HepG2 (cell line): ENCODE data around the gene XAGE1A. TPM values are rescaled to one million over a fixed set of nuclear protein-coding genes. Genes with fewer than 3 reads are reported as not detected.
"Not testable (repeated sequence)": the region's sequence is repeated elsewhere in the genome, so short reads cannot be mapped to it uniquely, and the experiment has no call there.

ENCODE experiments used
- ATAC-seq: fragments of 200-7000 bp; cut with Tn5 transposase; 3 replicates; pipeline ENCODE4 v1.9.1; 2020; ENCODE audit warnings: mild to moderate bottlenecking, moderate library complexity
- BruUV-seq: library from RNA; stranded (reverse); fragments of 400-500 nt; replicated peaks from 2 replicates; lab custom pipeline; 2021; lab: Mats Ljungman, UMichigan
- CTCF ChIA-PET: fragments of 300-600 bp; formaldehyde crosslinking; extraction: SDS; loops from one replicate; lab custom pipeline; 2021; ENCODE audit warnings: low total read pairs, inconsistent platforms, low intra/inter-chr PET ratio; lab: Yijun Ruan, JAX
- POLR2A ChIA-PET: fragments of 350-600 bp; sonication (Branson Sonifier 250); formaldehyde crosslinking; loops from one replicate; lab custom pipeline; 2020; ENCODE audit warnings: antibody characterized with exemption, inconsistent platforms; lab: Yijun Ruan, JAX
- DNase-seq: peaks from one replicate; pipeline ENCODE4 v3.0.0-alpha.2; 2015; ENCODE audit warnings: low spot score
- FAIRE-seq: peaks from 3 replicates; lab custom pipeline; 2011; peaks lifted over from hg19 to GRCh38; lab: Jason Lieb, UNC
- H2AFZ ChIP-seq: one replicate; pipeline ENCODE4 v1.6.1; 2011; ENCODE audit warnings: low read length, inconsistent platforms
- H3K27ac ChIP-seq: fragments of 300-600 bp; 3 replicates; pipeline ENCODE4 v1.8.0; 2011; ENCODE audit warnings: mixed run types, mild to moderate bottlenecking, mixed read lengths, low read length, inconsistent platforms; ENCODE audit not compliant: insufficient read depth; ENCODE audit errors: extremely low read length
- H3K27me3 ChIP-seq, 2 experiments: fragments of 200-600 bp in 1 of 2; 2 replicates in 1 of 2; 3 replicates in 1 of 2; pipeline versions ENCODE4 v1.6.0 to v1.8.0; 2011; ENCODE audit warnings: low read length in 2 of 2, mild to moderate bottlenecking in 2 of 2, moderate library complexity in 2 of 2, inconsistent platforms in 1 of 2; ENCODE audit not compliant: insufficient read depth in 2 of 2, control insufficient read depth in 1 of 2
- H3K36me3 ChIP-seq, 2 experiments: fragments of 200-600 bp in 1 of 2; replicated peaks in 1 of 2; 2 replicates in 1 of 2; 3 replicates in 1 of 2; pipeline versions ENCODE4 v1.5.1 to v1.8.0; 2011; ENCODE audit warnings: low read length in 2 of 2, inconsistent platforms in 1 of 2; ENCODE audit not compliant: insufficient read depth in 2 of 2, control insufficient read depth in 1 of 2
- H3K4me1 ChIP-seq: 2 replicates; pipeline ENCODE4 v1.5.1; 2012; ENCODE audit warnings: low read length, inconsistent platforms; ENCODE audit not compliant: insufficient read depth
- H3K4me2 ChIP-seq: 2 replicates; pipeline ENCODE4 v1.6.0; 2011; ENCODE audit warnings: low read depth, low read length, inconsistent platforms
- H3K4me3 ChIP-seq, 3 experiments: fragments of 200-600 bp in 1 of 3; sonication (generic), shearing (Covaris generic) in 1 of 3; replicated peaks in 1 of 3; 2 replicates each; pipeline ENCODE4 v1.5.1; 2011 to 2016; ENCODE audit warnings: low read length in 3 of 3, inconsistent platforms in 2 of 3, low read depth in 2 of 3, mild to moderate bottlenecking in 2 of 3, control low read depth in 1 of 3, mixed read lengths in 1 of 3; ENCODE audit not compliant: insufficient read depth in 1 of 3
- H3K79me2 ChIP-seq: one replicate; pipeline ENCODE4 v1.6.1; 2011; ENCODE audit warnings: low read length, inconsistent platforms; ENCODE audit not compliant: insufficient read depth
- H3K9ac ChIP-seq: 2 replicates; pipeline ENCODE4 v1.6.0; 2011; ENCODE audit warnings: mild to moderate bottlenecking, low read depth, low read length, inconsistent platforms; ENCODE audit not compliant: insufficient read depth
- H3K9me3 ChIP-seq: 2 replicates; pipeline ENCODE4 v1.5.1; 2012; ENCODE audit warnings: mild to moderate bottlenecking, low read length
- H4K20me1 ChIP-seq: 2 replicates; pipeline ENCODE4 v1.6.0; 2011; ENCODE audit warnings: inconsistent platforms, mild to moderate bottlenecking, low read length, moderate library complexity; ENCODE audit not compliant: insufficient read depth
- WGBS: methylation state at CpG from one replicate; pipeline ENCODE4 v1.1.6; 2017; ENCODE audit warnings: low lambda C conversion rate; 5-methylcytosine and 5-hydroxymethylcytosine counted together
- in situ Hi-C: cut with HindIII; loops from 2 replicates; pipeline ENCODE4 v1.10.0; 2017; ENCODE audit warnings: low pct_unique_long_range_greater_than_20kb; ENCODE audit not compliant: extremely low pct_ligation_motif_present
- intact Hi-C: fragments of 100-400 bp; cut with micrococcal nuclease; formaldehyde crosslinking; loops from one replicate; pipeline ENCODE4 v1.10.0; 2022; ENCODE audit not compliant: unreplicated experiment
- polyA plus RNA-seq, 8 experiments: library from polyadenylated mRNA; depleted of rRNA in 3 of 8; stranded (reverse) in 7 of 8; unstranded in 1 of 8; fragments of >200 nt; fragmentation: Illumina TruSeq in 4 of 8; extraction: Trizol in 4 of 8; gene quantifications; 2 replicates each; pipeline versions ENCODE4 v1.2.1 to v1.2.3, GENCODE V29; 2011 to 2016; ENCODE audit warnings: low read depth in 4 of 8, missing spikeins in 1 of 8, mixed read lengths in 1 of 8; ENCODE audit not compliant: insufficient read depth in 1 of 8
- total RNA-seq, 5 experiments: library from RNA; depleted of rRNA; stranded (reverse); fragments of >200 nt; fragmentation: Illumina TruSeq; extraction: Trizol; gene quantifications; 2 replicates each; pipeline ENCODE4 v1.2.3, GENCODE V29; 2016; ENCODE audit warnings: low read depth in 1 of 5

XAGE1A gene
- total and polyA plus RNA-seq, 2 of the 13 experiments (the other 11 are each of a cell fraction or from before 2014, with no cell fraction given) = not detected

GRCh38 chrX:52516110-52516986 lies 20.7 kb downstream of the XAGE1A start:
- H3K4me3 ChIP-seq, FAIRE-seq, intact Hi-C loops, H3K36me3 ChIP-seq, H3K4me1 ChIP-seq, H2AFZ ChIP-seq, H3K9ac ChIP-seq, ATAC-seq, in situ Hi-C loops, H3K4me2 ChIP-seq, H3K79me2 ChIP-seq, H4K20me1 ChIP-seq, H3K9me3 ChIP-seq, H3K27ac ChIP-seq, DNase-seq, POLR2A ChIA-PET, H3K27me3 ChIP-seq, CTCF ChIA-PET, BruUV-seq: not testable (repeated sequence)
- no CpG with 5 or more reads among the region's 27 CpGs for WGBS

- POLR2A ChIA-PET, H3K9me3 ChIP-seq, H3K36me3 ChIP-seq, H4K20me1 ChIP-seq, H3K4me3 ChIP-seq, in situ Hi-C loops, H3K27ac ChIP-seq, DNase-seq, H3K27me3 ChIP-seq, ATAC-seq, CTCF ChIA-PET, intact Hi-C loops, H3K9ac ChIP-seq, BruUV-seq, H3K4me1 ChIP-seq, H3K79me2 ChIP-seq, H2AFZ ChIP-seq, FAIRE-seq, H3K4me2 ChIP-seq: not testable (repeated sequence)
- no CpG with 5 or more reads among the region's 18 CpGs for WGBS
Measured at GRCh38 chrX:52516987-52517325, 21.3 kb downstream of the XAGE1A start, which contains the start of gene XAGE1B. Gene XAGE1B (minus strand): TSS chrX:52517063. CDS start chrX:52515527, 1,536 bp downstream.

- H3K9me3 ChIP-seq, H4K20me1 ChIP-seq, in situ Hi-C loops, CTCF ChIA-PET, H2AFZ ChIP-seq, H3K79me2 ChIP-seq, intact Hi-C loops, FAIRE-seq, H3K4me2 ChIP-seq, ATAC-seq, H3K4me3 ChIP-seq, H3K9ac ChIP-seq, H3K27ac ChIP-seq, DNase-seq, BruUV-seq, H3K27me3 ChIP-seq, H3K36me3 ChIP-seq, H3K4me1 ChIP-seq, POLR2A ChIA-PET: not testable (repeated sequence)
- 17% methylated on average over 4 of the region's 4 CpGs for WGBS
Measured at GRCh38 chrX:52541051-52541450, 45.4 kb downstream of the XAGE1A start.
